HEK293T (cell line): ENCODE data around the gene SPACA9.

ENCODE experiments used
- FOXA1 ChIP-seq: fragments of 450-650 bp; IDR thresholded peaks from 2 replicates; pipeline ENCODE4 v1.6.1; 2016; ENCODE audit warnings: mild to moderate bottlenecking
- FOXK2 ChIP-seq: fragments of 450-650 bp; IDR thresholded peaks from 2 replicates; pipeline ENCODE4 v1.6.1; 2016; ENCODE audit warnings: mild to moderate bottlenecking
- SUZ12 ChIP-seq: fragments of 450-650 bp; IDR thresholded peaks from 2 replicates; pipeline ENCODE4 v1.6.1; 2016; ENCODE audit warnings: mild to moderate bottlenecking
- TF ChIP-seq, protein P1 (sequence below): fragments of 450-650 bp; IDR thresholded peaks from 2 replicates; pipeline ENCODE4 v1.6.1; 2016

DNA sequence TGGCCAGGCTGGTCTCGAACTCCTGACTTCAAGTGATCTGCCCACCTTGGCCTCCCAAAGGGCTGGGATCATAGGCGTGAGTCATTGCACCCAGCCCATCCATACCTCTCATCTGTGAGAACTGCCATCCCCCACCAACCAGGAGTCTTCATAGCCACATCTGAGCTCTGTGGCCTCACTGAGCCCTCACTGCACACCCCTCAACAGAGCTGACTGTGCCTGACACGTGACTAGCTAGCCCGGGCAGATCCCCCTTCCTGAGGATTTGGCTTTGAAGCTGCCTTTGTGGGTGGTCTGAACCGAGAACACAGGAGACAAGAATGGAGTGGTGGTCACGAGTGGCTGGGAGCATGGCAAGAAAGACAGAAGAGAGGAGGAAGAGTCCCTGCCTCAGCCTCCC, 16.2 kb upstream of the SPACA9 start:
- TF ChIP-seq FOXK2 (no peak), FOXA1 (no peak), SUZ12 (no peak)
- TF ChIP-seq, protein P1, sequence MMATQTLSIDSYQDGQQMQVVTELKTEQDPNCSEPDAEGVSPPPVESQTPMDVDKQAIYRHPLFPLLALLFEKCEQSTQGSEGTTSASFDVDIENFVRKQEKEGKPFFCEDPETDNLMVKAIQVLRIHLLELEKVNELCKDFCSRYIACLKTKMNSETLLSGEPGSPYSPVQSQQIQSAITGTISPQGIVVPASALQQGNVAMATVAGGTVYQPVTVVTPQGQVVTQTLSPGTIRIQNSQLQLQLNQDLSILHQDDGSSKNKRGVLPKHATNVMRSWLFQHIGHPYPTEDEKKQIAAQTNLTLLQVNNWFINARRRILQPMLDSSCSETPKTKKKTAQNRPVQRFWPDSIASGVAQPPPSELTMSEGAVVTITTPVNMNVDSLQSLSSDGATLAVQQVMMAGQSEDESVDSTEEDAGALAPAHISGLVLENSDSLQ: no peak
